Right lobe of liver (tissue), 6 donors: Measurements from ENCODE around the gene BOD1L1. TPM values are rescaled to one million over a fixed set of nuclear protein-coding genes. Genes with fewer than 3 reads are reported as not detected.

Source experiments
- ATAC-seq, 4 donors: fragments of 200-7000 bp; cut with Tn5 transposase; one replicate each; pipeline ENCODE4 v1.9.1; 2020; ENCODE audit warnings: mild to moderate bottlenecking in 4 of 4, moderate library complexity in 4 of 4
- DNase-seq, 3 donors: peaks; one replicate each; pipeline ENCODE4 v3.0.0-alpha.2; 2020
- H3K27ac ChIP-seq, 3 donors: fragments of 200-600 bp; one replicate each; pipeline ENCODE4 v1.8.0; 2022
- H3K27me3 ChIP-seq, 2 donors: fragments of 200-600 bp; one replicate each; pipeline ENCODE4 v1.8.0; 2022
- H3K36me3 ChIP-seq, 4 donors: fragments of 200-600 bp; sonication (generic) in 1 of 4; one replicate each; pipeline versions ENCODE4 v1.5.1 to v1.8.0; 2017 to 2022; ENCODE audit warnings: control low read depth in 1 of 4
- H3K4me1 ChIP-seq, 4 donors: fragments of 200-600 bp; sonication (generic) in 1 of 4; one replicate each; pipeline versions ENCODE4 v1.5.1 to v1.8.0; 2017 to 2022; ENCODE audit warnings: control low read depth in 1 of 4
- H3K4me3 ChIP-seq, 3 donors: fragments of 200-600 bp; one replicate each; pipeline ENCODE4 v1.8.0; 2022
- H3K9me3 ChIP-seq, 4 donors: fragments of 200-600 bp; sonication (generic) in 1 of 4; one replicate each; pipeline versions ENCODE4 v1.5.1 to v1.8.0; 2017 to 2022; ENCODE audit warnings: control low read depth in 1 of 4
- POLR2A ChIP-seq: fragments of 450-650 bp; IDR thresholded peaks from one replicate; pipeline ENCODE4 v1.6.1; 2017; ENCODE audit warnings: antibody characterized with exemption, mild to moderate bottlenecking
- WGBS: methylation state at CpG from one replicate; pipeline ENCODE4 v1.1.6; 2018; ENCODE audit warnings: low coverage, low lambda C conversion rate; ENCODE audit not compliant: insufficient coverage; ENCODE audit errors: missing lambda C conversion rate; 5-methylcytosine and 5-hydroxymethylcytosine counted together
- intact Hi-C, 2 donors: fragments of 100-400 bp; cut with DNase I; formaldehyde crosslinking; loops; one replicate each; pipeline versions ENCODE4 v1.11.2 to v1.14.1; 2022
- total RNA-seq, 6 experiments: library from RNA; depleted of rRNA in 2 of 6; stranded (reverse); fragments of >200 nt in 2 of 6; fragmentation: NEBNext Ultra II Directional in 3 of 6; extraction: Animal tissue kit (Norgen Biotek cat#: 25700) in 3 of 6; gene quantifications; one replicate each; pipeline versions ENCODE4 v1.1.0 to v1.2.4, GENCODE V29; 2016 to 2023
- TF ChIP-seq, protein P1 (sequence below), 4 donors: fragments of 200-600 bp in 3 of 4; fragments of 450-650 bp in 1 of 4; IDR thresholded peaks; one replicate each; pipeline versions ENCODE4 v1.5.1 to v1.8.0; 2016 to 2022; ENCODE audit warnings: antibody characterized with exemption in 4 of 4, mild to moderate bottlenecking in 2 of 4
- donor health status: DM: no; HTN: yes; CAD: no.
- donor health status: DM: no; HTN: no; CAD: no.
- donor health status: DM: no; HTN: no; CAD: no.
- donor health status: DM: no; HTN: yes; CAD: no.
- donor health status: DM: no; HTN: yes; CAD: no.

Gene BOD1L1
- total RNA-seq, 6 experiments from 2014 or later, result 8.7 to 13.8 (median 11.6) TPM

DNA sequence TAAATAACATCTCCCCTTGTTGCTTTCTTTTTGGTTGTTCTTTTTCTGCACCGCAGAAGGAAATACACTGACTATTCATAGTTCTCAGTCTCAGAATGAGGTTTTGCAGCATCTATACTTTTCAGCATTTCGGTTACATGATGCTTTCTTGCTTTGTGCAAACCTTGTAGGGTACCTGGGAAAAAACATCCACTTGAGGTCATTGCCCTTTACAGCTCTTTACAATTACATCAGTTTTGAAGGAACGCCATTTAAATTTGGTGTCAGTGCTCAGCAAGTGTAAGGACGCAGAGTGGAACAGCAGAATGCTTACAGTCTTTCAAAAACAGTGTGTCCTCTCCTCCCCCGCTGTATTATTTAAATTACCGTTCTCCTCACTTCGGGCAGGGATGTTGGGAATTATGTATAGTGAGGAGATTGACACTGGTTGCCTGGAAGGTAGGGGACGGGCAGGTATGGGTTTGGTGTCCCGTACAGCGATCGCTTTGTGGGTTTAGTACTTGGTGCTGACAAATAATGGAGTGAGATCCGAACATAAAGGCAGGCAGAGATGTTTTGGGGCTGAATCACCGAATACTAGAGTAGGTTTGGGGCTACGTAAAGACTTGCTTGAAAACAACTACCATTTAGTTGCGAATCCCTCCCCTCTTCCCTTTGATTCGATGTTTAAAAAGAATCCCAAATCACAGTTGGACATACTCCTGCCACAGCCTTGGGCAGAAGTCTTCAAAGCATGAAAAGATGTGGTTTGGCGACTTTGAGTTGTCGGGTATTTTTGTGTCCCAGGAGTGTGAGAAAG, 81.2 kb downstream of the BOD1L1 start:
- Histone ChIP-seq H3K4me1 (peaks cover 0 to 21% (median 6%) of the 10 kb centered on the region in 4 donors), H3K36me3 (no peaks in the 10 kb centered on the region), H3K27me3 (peaks cover 24 to 53% of the 10 kb centered on the region in 2 donors), H3K4me3 (no peak overlapping the region), H3K27ac (no peak overlapping the region), H3K9me3 (no peaks in the 10 kb centered on the region)
- intact Hi-C loops, result loop anchor here (5.0 to 10.0 kb wide), 2 partner anchors 694 to 702 kb away; no protein-coding TSS in a partner anchor
- 11% methylated on average over 18 of the region's 18 CpGs for WGBS
- ATAC-seq (no peak), DNase-seq (no peak)
- TF ChIP-seq POLR2A, result no peak
- TF ChIP-seq, protein P1, sequence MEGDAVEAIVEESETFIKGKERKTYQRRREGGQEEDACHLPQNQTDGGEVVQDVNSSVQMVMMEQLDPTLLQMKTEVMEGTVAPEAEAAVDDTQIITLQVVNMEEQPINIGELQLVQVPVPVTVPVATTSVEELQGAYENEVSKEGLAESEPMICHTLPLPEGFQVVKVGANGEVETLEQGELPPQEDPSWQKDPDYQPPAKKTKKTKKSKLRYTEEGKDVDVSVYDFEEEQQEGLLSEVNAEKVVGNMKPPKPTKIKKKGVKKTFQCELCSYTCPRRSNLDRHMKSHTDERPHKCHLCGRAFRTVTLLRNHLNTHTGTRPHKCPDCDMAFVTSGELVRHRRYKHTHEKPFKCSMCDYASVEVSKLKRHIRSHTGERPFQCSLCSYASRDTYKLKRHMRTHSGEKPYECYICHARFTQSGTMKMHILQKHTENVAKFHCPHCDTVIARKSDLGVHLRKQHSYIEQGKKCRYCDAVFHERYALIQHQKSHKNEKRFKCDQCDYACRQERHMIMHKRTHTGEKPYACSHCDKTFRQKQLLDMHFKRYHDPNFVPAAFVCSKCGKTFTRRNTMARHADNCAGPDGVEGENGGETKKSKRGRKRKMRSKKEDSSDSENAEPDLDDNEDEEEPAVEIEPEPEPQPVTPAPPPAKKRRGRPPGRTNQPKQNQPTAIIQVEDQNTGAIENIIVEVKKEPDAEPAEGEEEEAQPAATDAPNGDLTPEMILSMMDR (IDR thresholded peaks at IDR 0.05), result no peak

DNA sequence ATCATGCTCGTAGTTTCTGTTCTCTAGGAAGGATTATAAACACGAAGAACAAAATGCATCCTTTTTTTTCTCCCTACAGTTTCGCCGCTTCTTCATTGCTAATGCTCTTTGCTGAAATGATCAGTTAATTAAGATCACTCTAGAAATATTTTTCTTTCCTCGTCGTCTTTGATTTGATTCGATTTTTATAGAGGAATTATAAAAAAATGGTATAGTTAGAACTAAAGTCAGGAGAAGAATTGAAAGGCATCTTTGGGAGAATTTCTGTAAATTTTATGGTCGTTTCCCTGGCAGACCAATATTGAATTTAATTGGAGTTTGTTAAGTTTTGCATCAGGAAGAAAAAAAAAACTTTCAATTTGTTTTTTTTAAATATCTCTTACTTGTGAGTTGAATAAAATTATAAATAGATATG, 82.1 kb downstream of the BOD1L1 start:
- Histone ChIP-seq H3K27me3 (peaks cover 28 to 62% of the 10 kb centered on the region in 2 donors), H3K9me3 (no peaks in the 10 kb centered on the region), H3K36me3 (no peaks in the 10 kb centered on the region), H3K4me1 (peaks cover 0 to 21% (median 6%) of the 10 kb centered on the region in 4 donors), H3K27ac (no peak overlapping the region), H3K4me3 (no peak overlapping the region)
- intact Hi-C loops, result loop anchor here (5.0 to 10.0 kb wide), 2 partner anchors 693 to 701 kb away; no protein-coding TSS in a partner anchor
- TF ChIP-seq, protein P1 (IDR thresholded peaks at IDR 0.05), result no peak
- no peak for TF ChIP-seq POLR2A
- DNase-seq (no peak), ATAC-seq (no peak)
- WGBS, result 4% methylated on average over 8 of the region's 8 CpGs

DNA sequence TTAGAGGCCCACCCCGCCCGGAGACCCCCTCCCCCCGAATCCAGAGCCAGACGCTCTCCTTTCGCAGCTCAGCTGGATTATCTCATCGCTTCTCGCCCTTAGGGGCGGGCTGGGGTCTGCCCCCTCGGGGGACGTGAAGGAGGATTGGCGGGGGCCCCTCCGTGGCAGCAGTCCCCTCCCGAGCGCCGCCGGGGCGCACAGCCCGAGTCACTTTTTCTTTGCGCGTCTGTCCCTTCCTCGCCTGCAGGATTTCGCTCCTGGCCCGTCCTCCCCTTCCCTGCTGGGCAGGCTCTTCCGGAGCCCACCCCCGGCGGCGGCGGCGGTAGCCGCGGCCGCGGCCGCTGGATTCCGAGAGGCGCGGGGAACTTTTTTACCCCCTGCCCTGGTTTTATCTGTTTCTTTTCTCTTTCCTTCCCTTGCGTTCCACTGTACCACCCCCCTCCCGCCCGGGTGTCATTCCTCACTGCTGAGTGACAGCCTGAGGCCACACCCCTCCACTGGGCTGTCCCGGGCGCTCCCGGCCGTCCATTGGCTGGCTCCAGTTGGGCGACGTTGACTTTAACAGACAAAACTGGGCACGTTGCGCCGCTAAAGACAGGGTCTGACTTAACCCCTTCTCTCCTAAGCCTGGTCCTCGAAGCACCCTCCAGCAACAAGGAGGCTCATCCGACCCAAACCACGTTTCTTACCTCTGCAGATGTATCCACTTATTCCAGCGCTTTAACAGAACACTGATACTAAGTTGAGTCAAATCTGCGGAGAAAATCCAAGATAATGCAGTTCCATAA, 82.7 kb downstream of the BOD1L1 start:
- WGBS, result 5% methylated on average over 37 of the region's 54 CpGs
- Histone ChIP-seq H3K9me3 (no peaks in the 10 kb centered on the region), H3K4me1 (peaks cover 0 to 23% (median 7%) of the 10 kb centered on the region in 4 donors), H3K36me3 (no peaks in the 10 kb centered on the region), H3K27me3 (peaks cover 28 to 66% of the 10 kb centered on the region in 2 donors), H3K4me3 (peak overlapping the region; percentile 46 to 53 (median 52)), H3K27ac (no peak overlapping the region)
- intact Hi-C loops, result loop anchor here (5.0 to 10.0 kb wide), 2 partner anchors 692 to 700 kb away; no protein-coding TSS in a partner anchor
- TF ChIP-seq, protein P1 (IDR thresholded peaks at IDR 0.05), result no peak
- TF ChIP-seq POLR2A, result no peak
- peak; percentile 74 to 82 (median 80) for ATAC-seq
- DNase-seq, result peak in 2 of 3 donors; percentile 72 to 76

DNA sequence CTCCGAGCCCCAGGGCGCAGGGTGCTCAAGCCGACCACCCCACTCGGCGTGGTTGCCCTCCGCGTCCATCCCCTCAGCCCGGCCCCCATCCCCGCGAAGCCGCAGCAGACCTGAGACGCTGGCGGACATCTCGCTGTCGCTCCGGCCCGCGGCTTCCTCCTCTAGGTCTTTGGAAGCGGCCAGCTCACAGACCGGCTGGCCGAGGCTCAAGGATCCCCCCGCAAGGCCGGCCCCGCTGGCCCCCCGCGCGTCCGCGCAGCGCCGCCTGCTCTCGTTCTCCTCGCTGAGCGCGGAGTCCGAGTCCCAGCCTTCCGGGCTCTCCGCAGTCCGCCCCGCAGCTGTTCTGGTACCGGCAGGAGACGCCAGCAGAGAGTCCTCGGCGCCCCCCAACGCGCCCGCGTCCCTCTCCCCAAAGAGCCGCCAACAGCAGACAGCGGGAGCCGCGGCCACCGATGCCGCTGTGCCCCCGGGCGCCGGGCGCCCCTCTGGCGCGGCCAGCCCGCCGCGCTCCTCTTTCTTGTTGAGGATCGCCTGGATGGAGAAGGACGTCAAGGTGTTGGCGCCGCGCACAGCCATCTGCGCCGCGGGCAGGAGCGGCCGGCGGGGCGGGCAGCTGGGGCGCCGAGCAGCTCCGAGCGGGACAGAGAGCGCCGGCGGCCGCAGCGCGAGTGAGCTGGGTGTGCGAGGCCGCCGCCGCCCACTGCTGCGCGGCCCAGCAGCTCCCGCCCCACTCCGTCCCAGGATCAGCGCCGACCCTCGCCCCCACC, 83.5 kb downstream of the BOD1L1 start, which contains the start of gene NKX3-2:
TSS of gene NKX3-2 (minus strand) at position 670 of the 767 bp plus-strand sequence. CDS start at position 576, 94 bp downstream.
- Histone ChIP-seq H3K4me3 (peak within 1 kb of the TSS; percentile 46 to 53 (median 52)), H3K9me3 (no peaks in the 10 kb centered on the region), H3K4me1 (peaks cover 0 to 30% (median 8%) of the 10 kb centered on the region in 4 donors), H3K27me3 (peaks cover 26 to 70% of the 10 kb centered on the region in 2 donors), H3K27ac (no peak within 1 kb of the TSS), H3K36me3 (no peaks in the 10 kb centered on the region)
- intact Hi-C loops, result loop anchor here in 1 of 2 donors (10.0 kb wide), 1 partner anchor 699 kb away; no protein-coding TSS in a partner anchor
- DNase-seq, result no peak
- TF ChIP-seq, protein P1 (IDR thresholded peaks at IDR 0.05), result no peak
- no peak for TF ChIP-seq POLR2A
- peak; percentile 24 to 54 (median 44) for ATAC-seq
- 0% methylated on average over 1 of the region's 96 CpGs for WGBS
